ENCODE measurements around the gene DDX4.

Gene DDX4

GRCh38 chr5:55699041-55699688, 38.7 kb upstream of the DDX4 start:
- no peak for DNase-seq
- Mint-ChIP-seq H3K4me1 (no peaks in the 10 kb centered on the region), H3K27me3 (ENCODE audit: low read depth, poor library complexity) (no peaks in the 10 kb centered on the region), H3K9me3 (peaks cover 34% of the 10 kb centered on the region), H3K36me3 (ENCODE audit: low read depth) (peaks cover 76% of the 10 kb centered on the region), H3K4me3 (no peak overlapping the region), H3K27ac (no peak overlapping the region)
- TF ChIP-seq CTCF (IDR thresholded peaks at IDR 0.05): no peak

- H3K27ac Mint-ChIP-seq: no peak overlapping the region
- H3K27me3 Mint-ChIP-seq (ENCODE audit: low read depth, poor library complexity): no peaks in the 10 kb centered on the region
- H3K4me3 Mint-ChIP-seq: no peak overlapping the region
- peaks cover 67% of the 10 kb centered on the region for H3K36me3 Mint-ChIP-seq (ENCODE audit: low read depth)
- H3K9me3 Mint-ChIP-seq: peaks cover 25% of the 10 kb centered on the region
- DNase-seq: no peak
- no peak for TF ChIP-seq CTCF (IDR thresholded peaks at IDR 0.05)
- no peaks in the 10 kb centered on the region for H3K4me1 Mint-ChIP-seq
Measured at GRCh38 chr5:55700745-55701144, 37.1 kb upstream of the DDX4 start.

GRCh38 chr5:55701462-55702103, 36.3 kb upstream of the DDX4 start:
- Mint-ChIP-seq H3K4me1 (no peaks in the 10 kb centered on the region), H3K27me3 (ENCODE audit: low read depth, poor library complexity) (no peaks in the 10 kb centered on the region), H3K36me3 (ENCODE audit: low read depth) (peaks cover 67% of the 10 kb centered on the region), H3K4me3 (no peak overlapping the region), H3K9me3 (peaks cover 25% of the 10 kb centered on the region), H3K27ac (no peak overlapping the region)
- DNase-seq: no peak
- no peak for TF ChIP-seq CTCF (IDR thresholded peaks at IDR 0.05)

GRCh38 chr5:55702598-55703345, 35.1 kb upstream of the DDX4 start:
- no peak for TF ChIP-seq CTCF (IDR thresholded peaks at IDR 0.05)
- H3K4me1 Mint-ChIP-seq: no peaks in the 10 kb centered on the region
- no peak overlapping the region for H3K4me3 Mint-ChIP-seq
- no peak for DNase-seq
- H3K27ac Mint-ChIP-seq: no peak overlapping the region
- peaks cover 58% of the 10 kb centered on the region for H3K36me3 Mint-ChIP-seq (ENCODE audit: low read depth)
- no peaks in the 10 kb centered on the region for H3K27me3 Mint-ChIP-seq (ENCODE audit: low read depth, poor library complexity)
- H3K9me3 Mint-ChIP-seq: peaks cover 14% of the 10 kb centered on the region

- peaks cover 1% of the 10 kb centered on the region for H3K4me1 Mint-ChIP-seq
- no peak overlapping the region for H3K27ac Mint-ChIP-seq
- H3K27me3 Mint-ChIP-seq (ENCODE audit: low read depth, poor library complexity): no peaks in the 10 kb centered on the region
- peaks cover 39% of the 10 kb centered on the region for H3K36me3 Mint-ChIP-seq (ENCODE audit: low read depth)
- no peak for TF ChIP-seq CTCF (IDR thresholded peaks at IDR 0.05)
- DNase-seq: no peak
- no peak overlapping the region for H3K4me3 Mint-ChIP-seq
- H3K9me3 Mint-ChIP-seq: no peaks in the 10 kb centered on the region
Measured at GRCh38 chr5:55706230-55706629, 31.6 kb upstream of the DDX4 start.

Measured in nephron progenitor cell (in vitro differentiated cells).